DMS114 treated with DMSO at 0.1 percent for 48 hours (cell line): Measurements from ENCODE around the gene SPON2.

Source experiments
- DNase-seq: peaks from one replicate; lab custom pipeline; 2025; ENCODE audit not compliant: unreplicated experiment; lab: John Stamatoyannopoulos, UW

Gene SPON2

DNA sequence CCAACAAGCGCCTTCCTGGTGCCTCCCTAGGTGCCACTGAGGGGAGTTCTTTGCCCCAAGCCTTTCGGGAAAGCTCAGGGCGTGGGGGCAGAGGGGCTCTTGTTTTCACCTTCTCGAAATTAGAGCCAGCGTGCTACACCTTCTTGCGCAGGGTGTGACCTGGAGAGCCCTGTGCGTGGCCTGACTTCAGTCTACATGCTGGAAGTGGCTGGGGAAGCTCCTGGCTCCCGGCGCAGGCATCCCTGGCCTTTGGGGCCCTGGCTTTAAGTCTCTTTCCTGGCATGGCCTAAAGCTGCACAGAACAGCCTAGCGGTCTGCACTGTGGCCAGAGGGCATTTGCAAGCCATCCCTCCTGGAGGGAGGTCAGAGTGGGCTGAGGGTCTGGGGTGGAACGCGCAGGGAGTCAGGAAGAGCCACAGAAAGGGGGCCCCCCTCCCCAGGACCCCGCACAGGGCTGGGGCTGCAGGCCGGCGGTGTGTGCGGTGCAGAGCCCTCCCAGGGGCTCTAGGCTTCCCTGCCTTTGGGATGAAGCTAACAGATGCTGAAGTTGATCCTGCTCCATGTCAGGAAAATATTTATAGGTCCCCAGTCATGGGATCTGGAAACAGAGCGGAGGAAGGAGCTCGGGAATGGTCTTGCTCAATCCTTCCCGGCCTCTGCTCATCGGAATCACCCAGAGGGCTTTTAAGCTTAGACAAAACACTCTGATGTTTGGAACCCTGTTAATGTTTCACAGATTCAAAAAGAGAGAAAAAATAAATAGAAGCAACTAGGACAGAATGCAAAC lies 781 bp upstream of the SPON2 start:
- DNase-seq: no peak

- DNase-seq: no peak
These were observed 814 bp downstream of the SPON2 start for GRCh38 chr4:1171311-1172227.

DNA sequence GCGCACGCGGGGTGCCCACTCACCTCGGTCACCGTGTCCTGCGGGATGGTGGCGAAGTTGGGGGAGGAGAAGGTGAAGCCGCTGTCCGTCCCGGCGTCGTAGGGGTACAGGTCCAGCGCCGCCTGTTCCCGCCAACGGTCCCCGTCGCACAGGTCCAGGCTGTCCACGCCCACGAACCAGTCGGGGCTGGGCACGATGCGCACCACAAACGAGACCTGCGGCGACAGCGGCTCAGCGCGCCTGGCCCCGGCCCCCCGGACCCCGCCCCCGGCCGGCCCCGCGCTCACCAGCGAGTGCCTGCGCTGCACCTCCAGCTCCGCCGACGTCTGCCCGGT lies 1.4 kb downstream of the SPON2 start:
- no peak for DNase-seq

- no peak for DNase-seq
These were observed 2.0 kb downstream of the SPON2 start for GRCh38 chr4:1170156-1170975.

GRCh38 chr4:1169691-1170096 lies 2.7 kb downstream of the SPON2 start:
- DNase-seq: no peak

DNA sequence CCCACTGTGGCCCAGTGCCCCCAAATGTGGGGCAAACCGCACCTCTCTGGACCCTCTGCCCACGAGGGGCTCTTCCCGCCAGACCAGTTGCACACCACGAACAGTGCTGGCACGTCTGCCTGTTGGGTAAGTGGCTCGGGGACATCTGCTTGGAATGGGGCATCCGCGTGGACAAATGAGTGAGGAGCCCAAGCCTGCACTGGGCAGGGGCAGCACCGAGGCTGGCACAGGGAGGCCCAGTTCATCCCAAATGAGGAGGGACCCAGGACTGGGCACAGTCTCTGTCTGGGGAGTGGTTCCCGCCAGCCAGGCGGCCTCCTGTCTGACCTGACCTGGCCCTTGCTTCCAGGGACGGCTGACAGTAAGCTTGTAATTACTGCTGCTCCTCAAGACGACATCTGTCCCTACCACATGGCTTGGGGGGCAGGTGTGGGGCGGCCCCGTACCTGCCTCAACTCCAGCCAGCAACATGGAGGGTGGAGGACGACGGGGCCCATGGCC lies 3.2 kb downstream of the SPON2 start:
- no peak for DNase-seq

GRCh38 chr4:1168191-1169101 lies 3.9 kb downstream of the SPON2 start:
- no peak for DNase-seq

DNA sequence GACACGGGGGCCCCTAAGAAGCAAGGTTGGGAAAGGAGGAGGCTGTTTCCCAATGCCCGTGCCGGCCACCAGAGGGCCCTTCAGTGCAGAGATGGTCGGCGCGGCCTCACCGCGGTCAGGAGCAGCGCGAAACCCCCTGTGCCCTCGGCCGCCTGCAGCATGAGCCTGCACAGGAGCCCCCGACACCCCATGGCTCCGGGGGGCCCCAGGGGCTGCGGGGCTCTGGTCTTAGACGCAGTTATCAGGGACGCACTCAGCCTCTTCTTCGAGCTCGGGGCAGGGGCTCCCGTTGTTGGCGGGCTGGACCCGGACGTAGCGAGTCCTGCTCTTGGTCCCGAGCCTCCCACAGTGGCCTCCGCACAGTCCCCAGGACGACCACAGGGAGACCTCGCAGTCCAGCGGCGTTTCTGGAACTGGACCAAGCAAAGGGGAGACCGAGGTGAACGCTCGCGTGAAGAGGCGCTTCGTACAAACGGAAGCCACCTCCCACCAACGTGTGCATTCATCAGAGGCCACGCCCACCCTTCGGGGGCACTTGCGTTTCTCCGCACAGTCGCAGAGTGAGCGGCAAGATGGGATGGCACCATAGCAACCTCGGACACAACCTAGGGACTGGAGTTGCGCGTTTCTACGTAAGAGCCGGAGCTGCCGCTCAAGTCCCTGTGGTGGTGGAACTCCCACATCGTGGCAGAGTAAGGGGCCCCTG lies 5.0 kb downstream of the SPON2 start:
- no peak for DNase-seq

DNA sequence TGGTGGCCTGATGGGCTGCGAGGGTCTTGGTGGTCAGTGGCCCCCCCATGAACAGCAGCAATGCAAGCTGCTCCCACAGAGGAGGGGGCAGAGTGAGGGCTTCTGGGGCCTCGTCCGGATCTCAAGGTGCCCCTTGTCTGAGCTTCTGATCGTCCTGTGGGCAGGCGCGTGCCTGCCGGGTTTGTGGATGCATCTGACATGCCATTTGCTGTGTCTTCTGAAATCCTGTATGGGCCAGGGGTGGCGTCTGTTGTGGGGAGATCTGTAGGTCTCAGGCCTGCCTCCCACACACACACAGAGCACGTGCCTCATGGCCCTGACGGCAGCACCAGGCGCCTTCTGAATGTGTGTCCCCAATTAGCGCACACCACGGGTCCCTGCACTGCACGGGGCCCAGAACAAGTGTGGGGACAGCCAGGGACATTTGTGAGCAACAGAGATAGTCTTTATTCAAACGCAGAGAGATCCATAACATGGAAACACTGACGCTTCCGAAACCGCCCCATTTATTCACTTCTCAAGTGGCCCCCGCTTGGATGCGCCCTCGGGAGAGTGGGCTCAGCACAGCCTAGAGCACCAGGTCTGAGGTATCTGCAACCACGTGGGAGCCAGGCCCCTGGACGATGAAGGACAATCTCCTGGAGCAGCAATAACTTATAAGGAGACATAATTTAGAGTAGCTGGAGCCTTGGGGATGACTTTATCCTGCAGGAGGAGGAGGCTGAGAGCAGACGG lies 5.7 kb downstream of the SPON2 start:
- no peak for DNase-seq

GRCh38 chr4:1164956-1165545 lies 7.3 kb downstream of the SPON2 start:
- no peak for DNase-seq

GRCh38 chr4:1164444-1164843 lies 7.9 kb downstream of the SPON2 start:
- no peak for DNase-seq

- no peak for DNase-seq
These were observed 8.3 kb downstream of the SPON2 start for GRCh38 chr4:1164040-1164439.

- DNase-seq: no peak
These were observed 12.0 kb downstream of the SPON2 start for GRCh38 chr4:1160351-1160750.

- no peak for DNase-seq
These were observed 16.3 kb downstream of the SPON2 start for GRCh38 chr4:1156069-1156468.

- DNase-seq: no peak
These were observed 17.1 kb downstream of the SPON2 start for GRCh38 chr4:1155314-1155713.

- no peak for DNase-seq
These were observed 17.7 kb downstream of the SPON2 start for GRCh38 chr4:1154523-1155182.

DNA sequence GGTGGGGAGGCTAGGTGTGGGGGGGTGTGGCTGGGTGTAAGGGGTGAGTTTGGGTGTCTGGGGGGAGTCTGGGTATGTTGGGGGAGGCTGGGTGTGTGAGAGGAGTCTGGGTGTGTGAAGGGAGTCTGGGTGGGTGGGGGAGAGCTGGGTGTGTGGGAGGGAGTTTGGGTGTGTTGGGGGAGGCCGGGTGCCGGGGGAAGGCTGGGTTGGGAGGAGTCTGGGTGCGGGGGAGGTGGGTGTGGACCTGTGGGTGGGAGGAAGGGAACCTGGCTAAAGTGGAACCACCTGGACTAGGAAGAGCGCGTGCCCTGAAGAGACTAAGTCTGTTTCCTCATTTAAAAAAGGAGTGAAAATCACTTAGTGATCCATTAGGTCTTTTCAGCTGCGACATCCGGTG lies 18.3 kb downstream of the SPON2 start:
- no peak for DNase-seq

DNA sequence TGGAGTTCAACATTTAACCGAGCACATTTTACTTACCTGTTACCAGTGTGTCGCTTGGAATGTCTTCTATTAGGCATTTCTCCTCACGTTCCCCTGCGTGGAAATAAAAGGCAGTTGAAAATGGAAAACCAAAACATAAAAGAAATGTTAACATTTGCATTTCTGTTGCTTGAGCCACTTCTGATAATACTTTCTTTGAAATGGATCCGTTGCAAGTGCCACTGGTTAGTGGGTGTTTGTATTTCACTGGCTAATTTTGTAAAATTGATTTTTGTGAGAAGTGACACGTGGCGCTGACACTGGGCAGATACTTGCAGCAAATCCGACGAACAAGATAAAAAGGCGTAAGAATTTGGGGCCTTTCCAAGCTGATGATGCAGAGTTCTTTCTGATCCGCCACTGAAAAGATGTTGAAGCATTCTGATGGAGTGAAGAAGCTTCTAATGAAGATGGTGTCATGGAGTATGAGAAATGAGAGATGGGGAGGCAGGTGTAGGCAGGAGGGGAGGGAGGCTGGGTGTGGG lies 18.8 kb downstream of the SPON2 start:
- DNase-seq: no peak
